Stimulated activated CD8-positive, alpha-beta memory T cell treated with anti-CD3 and anti-CD28 coated beads, Interleukin-4, amount 100 ng/mL, for 1 hour (primary cell): ENCODE results near the gene CES2.
A peak's percentile ranks its signal among the peaks of the same experiment; 100 is the strongest.
"Not testable (repeated sequence)": the region's sequence is repeated elsewhere in the genome, so short reads cannot be mapped to it uniquely, and the experiment has no call there.

Source experiments
- DNase-seq, 2 donors: peaks; one replicate each; pipeline ENCODE4 v3.0.0-alpha.2; 2020; ENCODE audit warnings: low read depth in 2 of 2, low spot score in 1 of 2

Gene CES2

DNA sequence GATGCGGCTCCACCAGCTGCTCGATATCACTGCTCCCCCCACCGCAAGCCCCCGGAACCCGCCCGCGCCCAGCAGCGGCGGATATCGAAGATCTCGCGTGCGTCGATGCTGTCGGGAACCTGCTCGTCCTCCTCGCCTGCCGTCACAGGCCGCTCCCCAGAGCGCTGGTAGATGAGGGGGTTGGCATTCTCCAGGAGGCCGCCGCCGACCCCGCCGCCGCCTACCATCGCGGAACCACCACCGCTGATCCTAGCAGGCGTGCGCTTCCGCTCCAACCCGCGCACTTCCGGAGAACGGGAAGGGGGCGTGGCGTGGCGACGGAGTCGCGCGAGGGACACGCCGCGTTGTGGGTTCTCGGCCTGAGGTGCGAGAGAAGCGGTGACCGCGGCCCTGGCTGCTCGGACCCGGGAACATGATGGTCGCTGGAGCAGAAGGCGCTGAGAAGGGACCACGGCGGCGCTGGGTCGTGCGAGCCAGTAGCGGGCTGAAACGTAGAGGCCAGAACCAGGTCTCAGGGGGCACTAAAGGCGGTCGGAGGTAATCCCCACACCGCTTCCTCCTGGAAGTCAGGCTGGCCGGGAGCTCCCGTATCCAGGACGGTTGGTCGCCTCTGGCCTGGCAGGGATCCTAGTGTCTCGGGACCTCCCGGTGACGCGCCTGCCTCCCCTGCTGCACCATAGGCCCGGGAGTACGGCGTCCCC lies 1.0 kb upstream of the CES2 start, which contains the start of gene CIAO2B:
Gene CIAO2B, minus strand, starts transcription at position 265 of the 701 bp plus-strand sequence. Its CDS starts 38 bp downstream, at position 227.
- peak; percentile 73 to 76 for DNase-seq

DNA sequence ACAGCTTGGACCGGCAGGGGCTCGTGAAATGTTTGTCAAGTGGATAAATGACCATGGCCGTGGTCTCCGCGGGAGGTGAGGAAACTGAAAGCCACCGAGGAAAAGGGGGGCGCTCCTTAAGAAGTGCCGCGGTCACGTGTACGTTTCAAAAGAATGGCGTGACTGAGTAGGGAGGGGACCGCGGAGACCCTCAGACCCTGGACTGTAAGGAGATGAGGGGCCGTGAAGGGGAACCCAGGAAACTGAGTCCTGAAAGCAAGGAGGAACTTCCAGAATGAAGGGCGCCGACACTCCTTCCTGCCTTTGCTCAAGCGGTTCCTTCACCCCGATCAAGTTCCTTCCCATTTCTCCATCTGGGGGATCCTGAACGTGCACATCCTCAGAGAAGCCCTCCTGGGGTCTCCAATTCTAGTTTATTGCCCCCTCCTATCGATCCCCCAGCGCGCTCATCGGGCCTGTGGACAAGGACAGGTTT lies 440 bp upstream of the CES2 start:
- not testable (repeated sequence) for DNase-seq

DNA sequence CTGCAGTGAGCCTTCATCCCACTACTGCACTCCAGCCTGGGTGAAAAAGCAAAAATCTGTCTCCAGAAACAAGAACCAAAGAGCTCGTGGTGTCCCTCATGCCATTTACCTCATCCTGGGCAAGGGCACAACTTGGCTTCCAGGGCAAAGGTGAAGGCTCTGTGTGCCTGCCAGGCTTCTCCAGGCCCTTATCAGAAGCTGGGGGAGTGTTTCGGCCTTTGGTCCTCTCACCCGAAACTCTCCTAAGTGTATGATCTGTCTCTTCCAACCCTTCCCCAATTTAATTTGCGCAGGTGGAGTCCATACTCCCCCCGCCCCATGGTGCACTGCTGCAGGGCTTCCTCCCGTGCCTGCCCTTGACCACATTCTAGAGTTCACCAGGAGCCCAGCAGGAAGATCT lies 1.1 kb downstream of the CES2 start:
- no peak for DNase-seq

DNA sequence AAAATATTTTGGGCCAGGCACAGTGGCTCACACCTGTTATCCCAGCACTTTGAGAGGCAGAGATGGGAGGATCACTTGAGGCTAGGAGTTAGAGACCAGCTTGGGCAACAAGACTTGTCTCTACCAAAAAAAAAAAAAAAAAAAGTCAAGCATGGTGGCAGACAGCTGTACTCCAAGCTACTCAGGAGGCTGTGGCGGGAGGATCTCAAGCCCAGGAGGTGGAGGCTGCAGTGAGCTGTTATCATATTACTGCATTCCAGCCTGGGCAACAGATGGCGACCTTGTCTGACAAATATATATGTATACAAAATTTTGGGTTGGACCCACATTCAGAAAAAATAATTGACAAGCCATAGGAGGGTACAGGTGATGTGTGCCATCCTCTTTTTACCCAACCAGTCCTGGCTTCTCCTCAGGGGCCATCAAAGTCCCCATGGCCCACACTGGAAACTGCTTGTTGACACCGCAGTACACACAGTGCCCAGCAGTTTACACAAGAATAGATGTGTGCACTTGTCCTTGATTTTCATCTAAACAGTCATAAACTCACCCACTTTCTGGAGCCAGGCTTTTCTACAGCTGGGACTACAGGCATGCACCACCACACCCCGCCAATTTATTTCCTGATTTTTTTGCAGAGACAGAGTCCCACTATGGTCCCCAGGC lies 1.7 kb downstream of the CES2 start:
- DNase-seq = no peak

DNA sequence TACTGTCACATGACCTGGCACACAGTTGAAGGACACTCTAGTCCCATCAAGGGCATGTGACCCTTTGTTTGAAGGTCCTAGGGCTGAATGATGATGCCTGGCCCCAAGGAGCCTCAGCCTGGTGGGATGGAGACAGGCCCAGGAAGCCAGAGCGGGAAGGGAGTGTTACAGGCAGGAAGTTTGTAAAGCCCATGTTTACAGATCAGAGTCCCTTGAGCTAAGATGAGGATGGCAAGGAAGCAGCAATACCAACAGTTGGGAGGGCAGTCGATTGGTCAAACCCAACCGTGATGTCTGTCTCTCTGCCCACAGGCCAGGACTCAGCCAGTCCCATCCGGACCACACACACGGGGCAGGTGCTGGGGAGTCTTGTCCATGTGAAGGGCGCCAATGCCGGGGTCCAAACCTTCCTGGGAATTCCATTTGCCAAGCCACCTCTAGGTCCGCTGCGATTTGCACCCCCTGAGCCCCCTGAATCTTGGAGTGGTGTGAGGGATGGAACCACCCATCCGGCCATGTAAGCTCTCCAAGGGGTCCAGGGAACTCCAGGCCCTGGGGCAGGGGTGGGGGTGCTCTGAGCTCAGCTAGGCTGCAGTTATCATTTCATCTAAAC lies 2.5 kb downstream of the CES2 start:
- DNase-seq = no peak

DNA sequence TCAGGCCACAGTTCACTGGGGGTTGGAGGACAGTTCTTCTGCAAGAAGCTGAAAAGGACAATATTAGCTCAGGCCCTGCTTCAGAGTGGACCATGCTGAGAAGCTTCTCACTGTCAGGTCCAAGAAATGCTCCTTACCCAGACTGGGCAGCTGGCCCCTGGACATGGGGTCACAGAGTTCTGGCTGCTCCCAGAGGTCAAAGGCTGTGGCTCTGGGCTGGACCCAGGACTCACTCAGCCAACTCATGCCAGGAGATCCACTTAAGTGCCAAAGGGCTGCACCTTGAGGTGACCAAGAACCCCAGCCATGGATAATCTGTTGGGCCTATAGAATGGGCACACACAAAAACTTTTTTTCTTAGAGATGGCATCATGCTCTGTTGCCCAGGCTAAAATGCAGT lies 4.0 kb downstream of the CES2 start:
- no peak for DNase-seq

DNA sequence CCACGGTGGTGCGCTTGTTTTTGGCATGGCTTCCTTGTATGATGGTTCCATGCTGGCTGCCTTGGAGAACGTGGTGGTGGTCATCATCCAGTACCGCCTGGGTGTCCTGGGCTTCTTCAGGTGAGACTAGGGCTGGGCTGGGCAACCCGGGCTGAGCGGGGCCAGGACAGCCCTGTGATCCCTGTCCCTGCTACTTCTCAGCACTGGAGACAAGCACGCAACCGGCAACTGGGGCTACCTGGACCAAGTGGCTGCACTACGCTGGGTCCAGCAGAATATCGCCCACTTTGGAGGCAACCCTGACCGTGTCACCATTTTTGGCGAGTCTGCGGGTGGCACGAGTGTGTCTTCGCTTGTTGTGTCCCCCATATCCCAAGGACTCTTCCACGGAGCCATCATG lies 4.9 kb downstream of the CES2 start:
- DNase-seq = no peak

DNA sequence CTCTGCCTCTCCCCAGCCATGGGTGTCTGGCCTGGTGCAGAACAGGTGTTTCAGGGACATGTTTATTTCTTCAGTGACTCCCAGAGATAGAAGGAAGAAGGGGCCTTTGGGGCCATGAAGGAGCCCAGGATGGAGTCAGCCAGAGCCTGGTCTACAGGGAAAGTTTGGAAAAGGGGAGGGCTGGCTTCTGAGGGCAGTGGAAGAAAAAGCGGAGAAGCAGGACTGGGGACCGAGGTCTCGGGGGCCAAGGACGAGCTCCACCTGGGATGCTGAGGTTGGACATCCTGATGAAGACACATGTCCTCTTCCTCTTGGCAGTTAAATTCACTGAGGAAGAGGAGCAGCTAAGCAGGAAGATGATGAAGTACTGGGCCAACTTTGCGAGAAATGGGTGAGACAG lies 7.7 kb downstream of the CES2 start:
- no peak for DNase-seq

DNA sequence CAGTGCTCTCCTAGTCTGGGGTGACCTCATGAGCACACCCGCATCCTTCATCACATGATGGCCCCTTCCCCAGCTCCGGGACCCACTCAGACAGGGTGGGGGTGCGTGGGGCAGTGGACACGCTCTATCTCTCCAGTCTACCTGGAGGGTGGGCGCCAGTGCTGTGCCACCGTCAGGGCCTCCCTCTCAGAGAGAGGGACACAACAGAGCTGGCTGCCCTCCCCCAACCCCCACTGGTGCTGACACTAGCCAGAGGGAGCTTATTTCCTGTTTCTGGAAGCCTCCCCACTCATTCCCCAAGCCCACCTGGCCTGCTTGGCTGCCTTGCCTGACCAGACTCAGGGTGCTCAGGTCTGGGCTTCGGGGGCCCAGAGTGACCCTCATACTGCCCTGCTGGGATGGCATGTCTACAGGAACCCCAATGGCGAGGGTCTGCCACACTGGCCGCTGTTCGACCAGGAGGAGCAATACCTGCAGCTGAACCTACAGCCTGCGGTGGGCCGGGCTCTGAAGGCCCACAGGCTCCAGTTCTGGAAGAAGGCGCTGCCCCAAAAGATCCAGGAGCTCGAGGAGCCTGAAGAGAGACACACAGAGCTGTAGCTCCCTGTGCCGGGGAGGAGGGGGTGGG lies 8.2 kb downstream of the CES2 start:
- no peak for DNase-seq

DNA sequence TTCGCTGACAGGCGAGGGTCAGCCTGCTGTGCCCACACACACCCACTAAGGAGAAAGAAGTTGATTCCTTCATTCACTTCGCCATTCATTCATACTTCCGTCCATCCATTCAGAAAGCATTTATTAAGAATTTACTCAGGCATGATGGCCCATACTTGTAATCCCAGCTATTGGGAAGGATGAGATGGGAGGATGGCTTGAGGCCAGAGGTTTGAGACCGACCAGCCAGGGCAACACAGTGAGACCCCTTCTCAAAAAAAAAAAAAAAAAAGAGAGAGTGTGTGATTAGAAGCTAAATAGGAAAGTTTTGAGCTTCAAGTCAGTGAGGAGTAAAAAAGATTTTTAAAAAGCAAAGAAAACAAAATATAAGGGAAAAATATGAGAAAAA lies 8.7 kb downstream of the CES2 start:
- DNase-seq = no peak

DNA sequence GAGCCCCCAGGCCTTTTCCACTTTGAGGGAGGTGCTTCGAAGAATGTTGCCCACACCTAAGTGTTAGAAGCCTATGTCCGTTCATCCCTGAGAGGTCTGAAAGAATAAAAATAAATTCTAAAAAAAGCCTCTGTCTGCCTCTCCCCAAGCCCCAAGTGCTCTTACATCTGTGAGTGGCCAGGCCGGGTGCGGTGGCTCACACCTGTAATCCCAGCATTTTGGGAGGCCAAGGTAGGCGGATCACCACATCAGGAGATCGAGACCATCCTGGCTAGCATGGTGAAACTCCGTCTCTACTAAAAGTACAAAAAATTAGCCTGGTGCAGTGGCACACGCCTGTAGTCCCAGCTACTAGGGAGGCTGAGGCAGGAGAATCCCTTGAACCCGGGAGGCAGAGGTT lies 9.7 kb downstream of the CES2 start:
- DNase-seq = not testable (repeated sequence)

DNA sequence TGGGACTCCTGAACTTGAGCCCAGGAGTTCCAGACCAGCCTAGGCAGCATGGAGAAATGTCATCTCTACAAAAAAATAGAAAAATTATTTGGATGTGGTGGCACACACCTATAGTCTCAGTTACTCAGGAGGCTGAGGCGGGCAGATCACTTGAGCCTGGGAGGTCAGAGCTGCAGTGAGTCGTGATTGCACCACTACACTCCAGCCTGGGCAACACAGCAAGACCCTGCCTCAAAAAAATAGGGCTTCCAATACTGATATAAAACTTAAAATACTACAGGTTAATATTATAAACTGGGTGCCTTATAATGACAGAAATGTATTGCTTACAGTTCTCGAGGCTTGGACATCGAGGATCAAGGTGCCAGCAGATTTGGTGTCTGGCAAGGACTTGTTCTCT lies 10.6 kb downstream of the CES2 start:
- DNase-seq = no peak

DNA sequence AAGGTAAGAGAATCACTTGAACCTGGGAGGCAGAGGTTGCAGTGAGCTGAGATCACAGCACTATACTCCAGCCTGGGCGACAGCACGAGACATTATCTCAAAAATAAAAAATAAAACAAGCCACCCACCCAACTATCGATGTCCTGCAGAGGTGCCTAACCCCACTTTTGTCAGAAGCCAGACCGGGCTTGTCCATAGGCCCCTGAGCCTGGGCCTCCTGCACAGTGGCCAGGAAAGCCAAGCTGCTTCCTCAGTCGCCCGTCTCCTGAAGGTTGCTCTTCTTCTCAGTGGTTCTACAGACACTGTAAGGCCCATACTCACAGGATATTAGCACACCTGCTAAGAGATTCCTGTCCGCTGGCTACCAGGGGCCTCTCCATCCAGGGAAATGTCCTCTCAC lies 11.2 kb downstream of the CES2 start:
- no peak for DNase-seq

DNA sequence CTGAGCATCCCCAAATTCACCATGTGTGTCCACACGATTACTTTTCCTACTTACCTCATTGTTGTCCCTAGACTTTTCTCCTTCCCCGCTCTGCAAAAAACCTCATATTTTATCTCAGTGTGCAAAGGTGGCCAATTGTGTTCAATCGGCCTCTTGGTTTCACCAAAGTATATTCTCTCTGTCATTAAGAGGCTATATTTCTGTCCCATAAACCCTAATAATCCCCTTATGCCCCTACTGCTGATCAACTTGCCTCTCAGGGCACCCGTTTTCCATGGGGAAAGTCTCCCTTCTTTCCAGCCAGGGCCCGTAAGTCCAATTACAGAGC lies 11.6 kb downstream of the CES2 start:
- no peak for DNase-seq

DNA sequence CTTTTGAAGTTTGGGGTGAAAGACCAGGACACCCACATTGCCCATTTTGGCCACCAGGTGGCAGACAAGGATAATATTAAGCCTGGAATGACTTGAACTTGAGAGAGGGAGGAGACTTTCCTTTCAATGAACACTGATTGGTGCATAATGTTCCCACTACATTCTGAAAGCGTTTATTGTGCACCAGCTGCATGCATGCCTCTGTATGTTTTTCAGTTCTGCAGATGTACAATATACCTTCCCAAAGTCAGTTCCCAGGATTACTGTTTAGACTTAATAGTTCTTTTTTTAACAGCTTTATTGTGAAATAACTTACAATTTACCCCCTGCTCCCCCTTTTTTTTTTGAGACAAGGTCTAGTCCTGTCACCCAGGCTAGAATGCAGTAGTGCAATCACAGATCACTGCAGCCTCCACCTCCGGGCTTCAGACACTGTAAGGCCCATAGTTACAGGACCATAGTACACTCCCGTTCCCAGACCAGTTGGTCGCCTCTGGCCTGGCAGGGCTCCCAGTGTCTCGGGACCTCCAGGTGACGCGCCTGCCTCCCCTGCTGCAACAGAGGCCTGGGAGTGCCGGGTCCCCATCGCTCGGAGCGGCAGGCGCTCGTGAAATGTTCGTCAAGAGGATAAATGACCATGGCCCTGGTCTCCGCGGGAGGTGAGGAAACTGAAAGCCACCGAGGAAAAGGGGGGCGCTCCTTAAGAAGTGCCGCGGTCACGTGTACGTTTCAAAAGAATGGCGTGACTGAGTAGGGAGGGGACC lies 12.2 kb downstream of the CES2 start:
- DNase-seq = peak; percentile 60 to 66

DNA sequence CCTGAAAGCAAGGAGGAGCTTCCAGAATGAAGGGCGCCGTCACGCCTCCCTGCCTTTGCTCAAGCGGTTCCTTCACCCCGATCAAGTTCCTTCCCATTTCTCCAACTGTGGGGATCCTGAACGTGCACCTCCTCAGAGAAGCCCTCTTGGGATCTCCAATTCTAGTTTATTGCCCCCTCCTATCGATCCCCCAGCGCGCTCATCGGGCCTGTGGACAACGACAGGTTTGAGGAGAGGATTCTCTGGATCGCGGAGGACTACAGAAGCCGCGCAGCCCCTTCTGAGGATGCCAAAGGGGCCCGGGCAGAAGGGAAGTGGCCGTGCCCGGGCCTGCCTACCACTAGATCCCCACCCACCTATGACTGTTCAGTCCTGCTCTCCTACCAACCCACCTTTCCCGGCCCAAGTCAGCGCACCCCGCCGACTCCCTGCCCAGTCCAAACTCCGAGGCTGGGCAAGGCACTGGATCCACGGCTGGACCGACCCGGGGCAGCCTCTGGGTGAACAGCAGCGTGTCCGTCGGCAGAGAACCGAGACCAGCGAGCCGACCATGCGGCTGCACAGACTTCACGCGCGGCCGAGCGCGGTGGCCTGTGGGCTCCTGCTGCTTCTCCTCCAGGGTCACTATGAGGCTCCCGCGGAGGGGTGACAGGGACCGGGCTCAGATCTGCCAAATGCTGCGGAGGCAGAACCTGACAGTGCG lies 13.0 kb downstream of the CES2 start:
- no peak for DNase-seq

DNA sequence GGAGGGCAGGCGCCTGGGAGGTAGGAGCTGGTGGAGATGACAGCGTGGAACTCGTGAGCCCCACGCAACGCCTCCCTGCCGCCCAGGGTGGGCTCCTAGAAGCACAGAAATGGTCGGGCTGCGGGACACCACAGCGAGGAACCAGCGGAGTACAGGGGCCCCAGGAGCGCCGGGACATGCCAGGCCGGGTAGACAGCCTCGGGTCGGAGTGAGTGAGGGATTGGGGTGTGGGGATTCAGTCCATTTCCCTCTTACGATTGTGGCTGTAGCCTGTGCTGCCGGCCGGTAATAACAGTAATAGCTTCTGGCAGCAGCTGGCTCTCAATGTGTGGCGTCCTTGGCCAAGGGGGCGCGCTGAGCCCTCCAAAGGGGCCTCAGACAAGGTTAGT lies 13.5 kb downstream of the CES2 start:
- DNase-seq = no peak

DNA sequence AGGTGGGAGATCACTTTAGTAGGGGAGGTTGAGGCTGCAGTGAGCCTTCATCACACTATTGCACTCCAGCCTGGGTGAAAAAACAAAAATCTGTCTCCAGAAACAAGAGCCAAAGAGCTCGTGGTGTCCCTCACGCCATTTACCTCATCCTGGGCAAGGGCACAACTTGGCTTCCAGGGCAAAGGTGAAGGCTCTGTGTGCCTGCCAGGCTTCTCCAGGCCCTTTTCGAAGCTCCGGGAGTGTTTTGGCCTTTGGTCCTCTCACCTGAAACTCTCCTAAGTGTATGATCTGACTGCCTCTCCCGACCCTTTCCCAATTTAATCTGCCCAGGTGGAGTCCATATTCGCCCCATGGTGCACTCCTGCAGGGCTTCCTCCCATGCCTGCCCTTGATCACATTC lies 14.2 kb downstream of the CES2 start:
- DNase-seq = no peak

DNA sequence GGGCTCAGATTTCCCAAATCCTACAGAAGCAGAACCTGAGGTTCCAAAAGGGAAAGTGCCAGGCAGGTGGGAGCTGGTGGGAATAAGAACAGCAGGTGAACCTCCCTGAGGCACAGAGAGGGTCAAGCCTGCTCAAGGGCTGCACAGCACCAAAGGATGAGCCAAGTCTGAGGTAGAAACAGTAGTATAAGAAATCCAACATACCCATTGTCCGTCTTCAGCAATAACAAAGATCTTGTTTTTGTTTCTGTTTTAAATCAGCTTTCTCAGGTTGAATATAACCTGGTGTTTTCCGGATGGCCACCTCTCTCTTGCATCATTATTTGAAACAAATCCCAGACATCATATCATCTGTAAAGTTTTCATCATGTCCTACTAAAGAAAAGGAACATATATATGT lies 15.1 kb downstream of the CES2 start:
- no peak for DNase-seq

DNA sequence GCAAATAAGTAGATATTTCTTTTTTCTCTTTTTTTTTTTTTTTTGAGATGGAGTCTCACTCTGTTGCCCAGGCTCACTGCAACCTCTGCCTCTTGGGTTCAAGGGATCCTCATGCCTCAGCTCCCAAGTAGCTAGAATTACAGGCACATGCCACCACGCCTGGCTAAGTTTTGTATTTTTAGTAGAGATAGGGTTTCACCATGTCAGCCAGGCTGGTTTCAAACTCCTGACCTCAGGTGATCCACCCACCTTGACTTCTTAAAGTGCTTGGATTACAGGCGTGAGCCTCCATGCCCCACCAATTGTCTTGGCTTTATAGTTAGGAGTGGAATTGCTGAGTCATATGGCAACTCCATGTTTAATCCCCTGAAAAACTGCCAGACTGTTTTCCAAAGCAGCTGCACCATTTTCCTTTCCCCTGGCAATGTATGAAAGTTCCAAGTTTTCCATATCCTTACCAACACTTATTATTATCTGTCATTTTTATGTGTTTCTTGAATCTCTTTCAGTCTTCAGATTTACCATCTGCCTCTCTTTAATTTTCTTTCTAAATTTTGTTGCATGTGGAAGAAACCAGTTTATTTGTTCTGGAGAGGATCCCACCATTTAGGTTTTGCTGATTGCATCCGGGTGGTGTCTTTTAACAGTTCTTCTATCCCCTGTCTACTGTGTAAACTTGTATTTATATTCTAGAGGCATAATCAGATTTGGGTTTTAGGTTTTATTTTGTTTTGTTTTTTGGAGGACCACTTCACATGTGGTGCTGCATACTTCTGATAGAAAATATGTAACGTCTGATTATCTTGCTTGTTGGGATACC lies 15.9 kb downstream of the CES2 start:
- DNase-seq = no peak
